Measurements from ENCODE around the gene FGF6.
"Not testable (repeated sequence)": the region's sequence is repeated elsewhere in the genome, so short reads cannot be mapped to it uniquely, and the experiment has no call there.

Gene FGF6

DNA sequence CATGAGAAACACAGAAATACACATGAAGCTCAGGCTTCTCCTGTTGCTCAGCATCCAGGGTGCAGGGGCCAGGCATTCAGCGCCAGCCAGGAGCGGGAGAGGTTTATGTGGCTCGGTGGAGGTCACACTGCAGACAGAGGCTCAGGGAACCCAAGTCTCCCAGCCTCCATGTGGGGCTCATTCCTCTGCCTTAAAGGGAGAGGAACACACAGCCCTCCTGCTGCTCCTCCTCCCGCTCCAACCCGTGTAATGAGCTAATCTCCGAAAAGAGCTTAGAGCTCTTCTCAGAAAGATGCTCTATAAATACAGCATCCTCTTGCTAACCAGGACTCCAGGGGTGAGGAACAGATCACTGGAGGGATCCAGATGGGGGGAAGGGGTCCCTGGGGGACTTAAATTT is 28.2 kb downstream of the FGF6 start:
- DNase-seq: no peak

- DNase-seq: no peak
These were observed 29.3 kb downstream of the FGF6 start for GRCh38 chr12:4416276-4416675.

DNA sequence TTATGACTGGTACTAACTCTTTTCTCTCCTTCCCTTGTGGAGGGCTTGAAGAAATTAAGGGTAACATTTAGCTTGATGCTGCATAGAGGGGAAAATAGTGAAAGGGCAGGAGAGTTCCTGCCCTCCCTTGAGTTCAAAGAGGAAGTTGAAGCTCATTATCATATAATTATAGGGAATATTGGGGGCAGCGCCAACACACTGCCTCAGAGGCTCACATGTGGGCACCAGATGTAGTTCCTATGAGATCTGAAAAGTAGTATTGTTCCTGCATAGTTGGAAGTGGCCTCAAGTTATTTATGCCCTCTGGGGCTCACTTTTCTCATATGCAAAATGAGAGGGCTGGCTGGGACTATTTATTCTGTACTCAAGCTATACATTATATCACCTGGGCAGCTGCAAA is 33.1 kb downstream of the FGF6 start:
- no peak for DNase-seq

- DNase-seq: no peak
These were observed 33.6 kb downstream of the FGF6 start for GRCh38 chr12:4412056-4412455.

GRCh38 chr12:4407136-4407535 is 38.5 kb downstream of the FGF6 start:
- no peak for DNase-seq

DNA sequence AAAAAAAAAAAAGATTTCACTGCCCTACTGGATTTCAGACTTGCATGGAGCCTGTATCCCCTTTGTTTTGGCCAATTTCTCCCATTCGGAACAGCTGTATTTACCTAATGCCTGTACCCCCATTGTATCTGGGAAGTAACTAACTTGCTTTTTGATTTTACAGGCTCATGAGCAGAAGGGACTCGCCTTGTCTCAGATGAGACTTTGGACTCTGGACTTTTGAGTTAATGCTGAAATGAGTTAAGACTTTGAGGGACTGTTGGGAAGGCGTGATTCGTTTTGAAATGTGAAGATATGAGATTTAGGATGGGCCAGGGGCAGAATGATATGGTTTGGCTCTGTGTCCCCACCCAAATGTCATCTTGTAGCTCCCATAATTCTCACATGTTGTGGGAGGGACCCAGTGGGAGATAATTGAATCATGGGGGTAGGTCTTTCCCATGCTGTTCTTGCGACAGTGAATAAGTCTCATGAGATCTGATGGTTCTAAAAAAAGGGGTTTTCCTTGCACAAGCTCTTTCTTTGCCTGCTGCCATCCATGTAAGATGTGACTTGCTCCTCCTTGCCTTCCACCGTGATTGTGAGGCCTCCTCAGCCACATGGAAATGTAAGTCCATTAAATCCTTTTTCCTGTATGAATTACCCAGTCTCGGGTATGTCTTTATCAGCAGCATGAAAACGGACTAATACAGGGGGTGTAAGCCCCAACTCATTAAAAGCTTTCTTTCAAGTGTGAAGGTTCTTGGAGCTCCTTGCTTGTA is 40.6 kb downstream of the FGF6 start:
- not testable (repeated sequence) for DNase-seq

DNA sequence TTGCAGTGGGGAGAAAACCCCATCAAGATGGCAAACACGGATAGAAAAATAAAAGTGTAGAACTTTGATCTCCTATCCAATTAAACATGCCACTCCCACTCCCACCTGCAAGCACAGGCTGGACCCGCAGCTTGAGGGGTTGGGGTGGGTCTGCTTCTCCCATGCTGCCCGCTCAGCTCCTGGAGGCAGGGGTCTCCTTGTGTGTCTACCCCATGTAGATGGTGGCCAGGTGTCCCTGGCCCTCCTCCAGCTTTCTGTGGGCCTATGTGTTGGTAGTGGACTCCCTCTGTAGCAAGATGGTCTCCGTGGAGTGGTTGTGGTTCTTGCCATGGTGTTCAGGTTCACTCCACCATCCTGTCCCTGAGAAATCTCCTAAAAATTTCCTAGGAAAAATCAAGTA is 42.6 kb downstream of the FGF6 start:
- DNase-seq: no peak

- DNase-seq: no peak
These were observed 44.5 kb downstream of the FGF6 start for GRCh38 chr12:4401117-4401516.

- no peak for DNase-seq
These were observed 49.8 kb downstream of the FGF6 start for GRCh38 chr12:4395818-4396217.

DNA sequence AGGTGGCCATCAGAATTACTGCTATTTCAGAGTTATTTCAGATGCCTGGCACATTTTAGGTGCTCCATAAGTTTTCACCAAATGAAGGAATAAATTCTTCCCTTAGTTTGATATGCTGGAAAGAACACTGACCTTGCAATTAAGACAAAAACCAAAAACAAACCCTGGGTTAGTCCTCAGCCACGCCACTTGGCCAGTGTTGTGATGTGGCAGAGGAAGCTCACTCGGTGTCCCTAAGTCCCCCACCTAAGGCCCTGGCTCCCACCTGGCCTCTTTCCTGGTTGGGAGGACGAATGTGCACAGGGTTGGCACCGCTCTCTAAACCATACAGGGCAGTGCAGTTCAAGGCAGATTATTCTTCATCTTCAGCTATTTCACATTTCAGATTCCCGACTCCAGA is 52.4 kb downstream of the FGF6 start:
- no peak for DNase-seq

GRCh38 chr12:4392223-4392742 is 53.3 kb downstream of the FGF6 start:
- no peak for DNase-seq

GRCh38 chr12:4388662-4389061 is 57.0 kb downstream of the FGF6 start:
- DNase-seq: no peak

DNA sequence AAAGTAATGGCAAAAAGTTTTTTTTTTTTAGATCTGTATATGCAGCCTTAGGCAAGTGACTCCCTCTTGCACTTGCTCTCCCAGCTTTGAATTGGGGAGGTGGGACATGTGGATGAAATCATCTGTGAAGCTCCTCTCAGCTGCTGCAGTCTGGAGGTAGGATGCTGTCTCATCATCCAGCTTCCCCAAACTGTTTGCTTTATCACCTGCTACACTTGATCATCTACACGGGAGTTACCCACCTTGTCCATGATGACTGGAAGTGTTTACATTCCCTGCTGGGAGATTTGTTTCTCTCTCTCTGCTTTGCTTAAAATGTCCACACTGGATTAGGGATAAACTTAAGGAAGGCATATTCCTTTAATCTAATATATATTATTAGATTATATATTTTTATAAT is 57.6 kb downstream of the FGF6 start:
- no peak for DNase-seq

DNA sequence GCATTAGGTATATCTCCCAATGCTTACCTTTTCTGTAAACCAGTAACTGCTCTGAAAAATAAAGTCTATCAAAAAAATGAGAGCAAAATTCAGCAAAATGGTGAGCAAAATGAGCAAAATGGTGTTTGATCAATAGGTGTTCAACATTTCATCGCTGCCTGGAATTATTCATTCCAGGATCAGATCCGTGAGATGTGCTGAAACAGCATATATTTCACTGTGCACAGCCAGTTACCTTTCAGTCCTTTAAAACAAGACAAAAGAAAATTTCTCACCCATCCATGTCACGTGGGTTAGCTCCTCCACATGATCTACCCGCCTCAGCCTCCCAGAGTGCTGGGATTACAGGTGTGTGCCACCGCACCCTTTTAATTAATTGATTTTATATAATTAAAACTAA is 58.0 kb downstream of the FGF6 start:
- DNase-seq: no peak

DNA sequence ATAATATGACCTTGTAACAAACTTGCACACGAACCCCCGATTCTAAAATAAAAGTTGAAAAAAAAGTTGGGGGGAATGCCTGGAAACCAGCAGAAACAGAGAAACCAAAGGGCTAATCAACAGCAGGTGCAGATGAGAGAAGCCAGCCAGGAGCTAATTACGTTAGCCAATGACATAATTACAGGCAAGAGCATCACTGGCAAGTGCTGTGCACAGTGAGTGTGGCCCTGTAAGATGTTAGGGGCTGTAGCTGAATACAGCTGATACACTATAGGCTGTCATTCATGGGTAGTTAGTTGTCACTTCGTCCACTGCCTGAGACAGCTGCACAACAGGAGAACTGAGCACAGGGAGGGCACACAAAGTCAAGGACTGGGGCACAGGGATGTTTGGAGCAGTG is 58.8 kb downstream of the FGF6 start:
- no peak for DNase-seq

All from NCI-H510A treated with DMSO at 0.1 percent for 48 hours (cell line).